ENCODE measurements around the gene KLC4. TPM values are rescaled to one million over a fixed set of nuclear protein-coding genes. Genes with fewer than 3 reads are reported as not detected.

The KLC4 gene
- total RNA-seq, 1 experiment from 2014 or later = 17.5 TPM

DNA sequence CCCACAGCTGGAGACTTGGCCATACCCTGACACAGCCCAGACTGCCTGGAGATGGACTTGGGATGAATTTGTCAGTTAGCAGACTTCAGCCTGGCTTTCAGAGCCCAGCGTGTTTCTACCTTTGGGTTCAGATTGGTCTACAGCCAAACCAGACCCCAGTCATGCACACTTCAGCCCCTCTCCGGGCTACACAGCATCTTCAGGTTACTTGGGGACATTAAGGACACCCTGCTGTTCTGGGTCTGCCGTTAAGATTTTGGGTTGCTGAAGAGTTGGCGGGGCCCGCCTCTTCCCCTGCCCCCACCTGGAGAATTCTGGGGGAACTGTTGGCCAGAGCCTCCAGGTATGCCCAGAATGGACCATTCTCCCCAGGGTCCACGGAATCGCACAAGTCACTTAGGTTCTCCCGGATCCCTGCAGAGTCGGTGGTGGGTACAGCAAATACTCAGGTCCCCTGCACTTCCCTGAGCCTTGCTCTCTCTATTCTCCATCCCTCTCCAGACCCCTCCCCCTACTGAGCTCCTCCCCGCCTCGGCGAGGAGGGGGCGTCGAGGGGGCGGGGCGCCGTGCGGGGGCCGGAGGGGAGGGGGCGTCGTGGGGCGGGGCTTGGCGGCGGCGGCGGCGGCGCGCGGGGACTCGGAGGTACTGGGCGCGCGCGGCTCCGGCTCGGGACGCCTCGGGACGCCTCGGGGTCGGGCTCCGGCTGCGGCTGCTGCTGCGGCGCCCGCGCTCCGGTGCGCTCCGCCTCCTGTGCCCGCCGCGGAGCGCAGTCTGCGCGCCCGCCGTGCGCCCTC lies 16.4 kb downstream of the KLC4 start, which contains the start of gene PTK7:
Gene PTK7, plus strand, starts transcription at position 645 of the 794 bp plus-strand sequence. CDS start 175 bp downstream, outside the sequence.
- intact Hi-C loops (cut with micrococcal nuclease) = no loop called here
- Histone ChIP-seq H3K9me3 (ENCODE audit: low read length) (no peaks in the 10 kb centered on the region), H3F3A (ENCODE audit: low read length, unreplicated experiment) (no peaks in the 10 kb centered on the region), H3K4me2 (ENCODE audit: low read length) (peak within 1 kb of the TSS; percentile 92), H3K4me3 (ENCODE audit: low read length) (peak within 1 kb of the TSS; percentile 87), H3K27me3 (ENCODE audit: low read length) (no peaks in the 10 kb centered on the region), H3K27ac (ENCODE audit: low read length) (no peak within 1 kb of the TSS), H3K9ac (ENCODE audit: low read length) (peak within 1 kb of the TSS; percentile 77), H3K4me1 (ENCODE audit: insufficient read depth, low read length) (peaks cover 10% of the 10 kb centered on the region; the same call in 1 of the 2 replicates), H4K20me1 (ENCODE audit: low read length) (no peaks in the 10 kb centered on the region), H3K36me3 (ENCODE audit: low read depth, low read length) (no peaks in the 10 kb centered on the region), H3K9me2 (replicated peaks; ENCODE audit: low read length) (no peaks in the 10 kb centered on the region), H2AFZ (ENCODE audit: low read length) (peak within 1 kb of the TSS; percentile 93), H3K79me2 (ENCODE audit: low read length) (peaks cover 41% of the 10 kb centered on the region)
- DNase-seq (peak; percentile 51), ATAC-seq (peak; percentile 72)
- TF ChIP-seq EZH2phosphoT487 (IDR thresholded peaks at IDR 0.05; ENCODE audit: borderline replicate concordance, low read length) (no peak), EZH2 (IDR thresholded peaks at IDR 0.05; ENCODE audit: low read length, unreplicated experiment) (no peak)
- TF ChIP-seq, protein P1, sequence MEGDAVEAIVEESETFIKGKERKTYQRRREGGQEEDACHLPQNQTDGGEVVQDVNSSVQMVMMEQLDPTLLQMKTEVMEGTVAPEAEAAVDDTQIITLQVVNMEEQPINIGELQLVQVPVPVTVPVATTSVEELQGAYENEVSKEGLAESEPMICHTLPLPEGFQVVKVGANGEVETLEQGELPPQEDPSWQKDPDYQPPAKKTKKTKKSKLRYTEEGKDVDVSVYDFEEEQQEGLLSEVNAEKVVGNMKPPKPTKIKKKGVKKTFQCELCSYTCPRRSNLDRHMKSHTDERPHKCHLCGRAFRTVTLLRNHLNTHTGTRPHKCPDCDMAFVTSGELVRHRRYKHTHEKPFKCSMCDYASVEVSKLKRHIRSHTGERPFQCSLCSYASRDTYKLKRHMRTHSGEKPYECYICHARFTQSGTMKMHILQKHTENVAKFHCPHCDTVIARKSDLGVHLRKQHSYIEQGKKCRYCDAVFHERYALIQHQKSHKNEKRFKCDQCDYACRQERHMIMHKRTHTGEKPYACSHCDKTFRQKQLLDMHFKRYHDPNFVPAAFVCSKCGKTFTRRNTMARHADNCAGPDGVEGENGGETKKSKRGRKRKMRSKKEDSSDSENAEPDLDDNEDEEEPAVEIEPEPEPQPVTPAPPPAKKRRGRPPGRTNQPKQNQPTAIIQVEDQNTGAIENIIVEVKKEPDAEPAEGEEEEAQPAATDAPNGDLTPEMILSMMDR (conservative IDR thresholded peaks at IDR 0.05; ENCODE audit: low read depth, low read length) = no peak
- ChIA-PET POLR2A (ENCODE audit: unreplicated experiment) (interaction anchor here (0.6 kb wide), 1 partner anchor 49 kb away, joined by 4 read pairs; no protein-coding TSS in a partner anchor), CTCF (interaction anchor here (1.4 kb wide), 1 partner anchor 68 kb away, joined by 3 read pairs; no protein-coding TSS in a partner anchor)
- BruUV-seq (replicated peaks) = no TSS peak

DNA sequence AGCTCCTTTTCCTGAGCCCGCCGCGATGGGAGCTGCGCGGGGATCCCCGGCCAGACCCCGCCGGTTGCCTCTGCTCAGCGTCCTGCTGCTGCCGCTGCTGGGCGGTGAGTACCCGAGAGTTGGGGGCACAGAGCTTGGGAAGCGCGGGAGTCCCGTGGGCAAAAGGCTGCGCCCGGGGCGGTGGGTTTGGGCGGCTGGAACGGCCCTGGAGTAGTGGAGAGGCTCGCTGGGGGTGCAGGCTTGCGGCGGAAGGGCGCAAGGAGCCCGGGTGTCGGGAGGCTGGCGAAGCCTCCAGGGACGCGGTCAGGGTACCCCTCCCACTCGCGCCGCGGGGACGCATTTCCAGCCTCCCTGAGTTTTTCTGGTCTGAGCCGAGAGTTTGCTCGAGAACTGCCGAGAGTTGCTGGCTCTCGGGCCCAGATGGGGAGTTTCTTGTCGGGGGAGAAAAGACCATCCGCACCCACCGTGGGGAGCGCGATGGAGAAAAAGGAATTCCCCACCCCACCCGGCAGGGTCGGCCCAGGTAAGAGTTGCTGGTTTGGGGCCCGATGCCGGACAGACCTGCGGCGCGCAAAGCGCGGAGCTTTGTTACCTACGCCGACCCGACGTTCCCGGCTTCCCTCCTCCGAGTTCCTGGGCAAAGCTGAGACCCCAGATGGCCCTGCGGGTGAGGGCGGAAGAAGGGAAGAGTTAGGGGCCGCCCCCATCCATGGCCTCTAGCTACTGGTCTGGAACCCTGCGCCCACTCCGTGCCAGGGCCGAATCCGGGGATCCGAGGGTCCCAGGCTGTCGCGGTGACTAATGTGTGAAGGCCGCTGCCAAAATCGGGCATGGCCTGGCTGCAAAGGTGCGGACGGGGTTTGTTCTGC lies 17.3 kb downstream of the KLC4 start:
- DNase-seq (peak; percentile 53), ATAC-seq (peak; percentile 42)
- intact Hi-C loops (cut with micrococcal nuclease) = no loop called here
- ChIA-PET CTCF (interaction anchor here (1.4 kb wide), 1 partner anchor 67 kb away, joined by 3 read pairs; no protein-coding TSS in a partner anchor), POLR2A (ENCODE audit: unreplicated experiment) (interaction anchor here (0.6 kb wide), 1 partner anchor 48 kb away, joined by 4 read pairs; no protein-coding TSS in a partner anchor)
- peaks cover 48% of the 10 kb centered on the region for H3K79me2 ChIP-seq (ENCODE audit: low read length)
- H3K27me3 ChIP-seq (ENCODE audit: low read length) = no peaks in the 10 kb centered on the region
- TF ChIP-seq, protein P1 (conservative IDR thresholded peaks at IDR 0.05; ENCODE audit: low read depth, low read length) = no peak
- TF ChIP-seq EZH2 (IDR thresholded peaks at IDR 0.05; ENCODE audit: low read length, unreplicated experiment) = no peak
- TF ChIP-seq EZH2phosphoT487 (IDR thresholded peaks at IDR 0.05; ENCODE audit: borderline replicate concordance, low read length) = no peak
- no peaks in the 10 kb centered on the region for H3K9me2 ChIP-seq (replicated peaks; ENCODE audit: low read length)
- peak overlapping the region; percentile 87 for H3K4me3 ChIP-seq (ENCODE audit: low read length)
- no peaks in the 10 kb centered on the region for H4K20me1 ChIP-seq (ENCODE audit: low read length)
- H3F3A ChIP-seq (ENCODE audit: low read length, unreplicated experiment) = no peaks in the 10 kb centered on the region
- TSS peak; percentile 46 for BruUV-seq (replicated peaks)
- H3K4me1 ChIP-seq (ENCODE audit: insufficient read depth, low read length) = peaks cover 10% of the 10 kb centered on the region; the same call in 1 of the 2 replicates
- peak overlapping the region; percentile 77 for H3K9ac ChIP-seq (ENCODE audit: low read length)
- no peak overlapping the region for H3K27ac ChIP-seq (ENCODE audit: low read length)
- no peaks in the 10 kb centered on the region for H3K36me3 ChIP-seq (ENCODE audit: low read depth, low read length)
- no peaks in the 10 kb centered on the region for H3K9me3 ChIP-seq (ENCODE audit: low read length)
- H2AFZ ChIP-seq (ENCODE audit: low read length) = peak overlapping the region; percentile 93
- peak overlapping the region; percentile 92 for H3K4me2 ChIP-seq (ENCODE audit: low read length)

All from PC-3 (cell line).